Testis (tissue), 3 donors: ENCODE data around the gene RPS25. TPM values are rescaled to one million over a fixed set of nuclear protein-coding genes. Genes with fewer than 3 reads are reported as not detected.

Source experiments
- DNase-seq: peaks from one replicate; pipeline ENCODE4 v3.0.0-alpha.2; 2019
- H3K27ac ChIP-seq, 2 donors: fragments of 200-600 bp; sonication (generic); one replicate each; pipeline ENCODE4 v1.5.1; 2019
- H3K27me3 ChIP-seq: fragments of 200-600 bp; sonication (generic); one replicate; pipeline ENCODE4 v1.5.1; 2019
- H3K36me3 ChIP-seq: fragments of 200-600 bp; sonication (generic); one replicate; pipeline ENCODE4 v1.5.1; 2017; ENCODE audit warnings: low read depth; ENCODE audit errors: missing control alignments
- H3K4me1 ChIP-seq: fragments of 200-600 bp; sonication (generic); one replicate; pipeline ENCODE4 v1.5.1; 2019
- H3K4me3 ChIP-seq, 2 donors: fragments of 200-600 bp; sonication (generic); one replicate each; pipeline ENCODE4 v1.5.1; 2017 to 2019
- H3K9me3 ChIP-seq: fragments of 200-600 bp; sonication (generic); one replicate; pipeline ENCODE4 v1.5.1; 2017
- POLR2A ChIP-seq: fragments of 450-650 bp; IDR thresholded peaks from one replicate; pipeline ENCODE4 v1.6.1; 2017; ENCODE audit warnings: antibody characterized with exemption, mild to moderate bottlenecking, moderate library complexity
- WGBS, 2 donors: methylation state at CpG; one replicate each; pipeline ENCODE4 v1.1.5; 2018; 5-methylcytosine and 5-hydroxymethylcytosine counted together
- intact Hi-C: fragments of 100-400 bp; cut with DNase I; formaldehyde crosslinking; loops from one replicate; pipeline ENCODE4 v1.15.1; 2023; ENCODE audit warnings: low total_unique reads
- polyA plus RNA-seq: library from polyadenylated mRNA; stranded (reverse); fragments of 350-450 nt; fragmentation: Illumina TruSeq; extraction: RNeasy Lipid Tissue Mini Kit (QIAGEN cat#74804); gene quantifications from one replicate; pipeline ENCODE4 v1.2.3, GENCODE V29; 2014; ENCODE audit warnings: low read depth, low replicate concordance; ENCODE audit not compliant: insufficient read depth
- total RNA-seq, 2 donors: library from RNA; depleted of rRNA; stranded (reverse); fragments of >200 nt; gene quantifications; one replicate each; pipeline ENCODE4 v1.2.3, GENCODE V29; 2016
- TF ChIP-seq, protein P1 (sequence below), 3 experiments: fragments of 450-650 bp in 2 of 3; fragments of 200-600 bp in 1 of 3; sonication (generic) in 1 of 3; IDR thresholded peaks; one replicate each; pipeline ENCODE4 v1.5.1; 2016 to 2019; ENCODE audit warnings: antibody characterized with exemption in 3 of 3, mild to moderate bottlenecking in 2 of 3, moderate library complexity in 1 of 3

Gene RPS25
- total and polyA plus RNA-seq, 3 donors from 2014 or later: 642 to 873 (median 654) TPM

DNA sequence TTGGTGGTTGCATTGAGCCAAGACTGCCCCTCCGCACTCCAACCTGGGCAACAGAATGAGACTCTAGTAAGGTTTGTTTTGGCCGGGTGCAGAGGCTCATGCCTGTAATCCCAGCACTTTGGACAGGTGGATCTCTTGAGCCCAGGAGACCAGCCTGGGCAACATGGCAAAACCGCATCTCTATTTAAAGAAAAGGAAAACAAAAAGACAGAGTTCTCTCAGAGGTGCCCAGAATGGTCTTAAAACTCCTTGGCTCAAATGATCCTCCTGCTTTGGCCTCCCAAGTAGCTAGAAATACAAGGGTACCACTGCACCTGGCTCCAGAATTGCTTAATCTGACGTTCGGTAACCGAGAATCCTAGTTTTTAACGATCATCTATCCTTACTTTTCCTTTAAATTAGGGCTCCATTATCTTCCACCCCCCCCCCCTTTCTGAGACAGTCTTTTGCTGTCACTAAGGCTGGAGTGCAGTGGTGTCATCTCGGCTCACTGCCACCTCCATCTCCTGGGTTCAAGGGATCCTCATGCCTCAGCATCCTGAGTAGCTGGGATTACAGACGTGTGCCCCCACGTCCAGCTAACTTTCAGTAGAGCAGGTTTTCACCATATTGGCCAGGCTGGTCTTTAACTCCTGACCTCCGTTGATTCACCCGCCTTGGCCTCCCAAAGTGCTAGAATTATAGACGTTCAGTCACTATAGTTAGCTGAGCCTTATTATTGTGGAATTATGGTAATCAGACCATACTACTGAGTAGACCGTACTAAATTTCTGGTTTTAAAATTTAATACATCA, 1.7 kb downstream of the RPS25 start:
- 47 to 58% methylated on average over 14 of the region's 14 CpGs for WGBS, 2 donors
- Histone ChIP-seq H3K4me3 (no peak overlapping the region), H3K36me3 (no peaks in the 10 kb centered on the region), H3K4me1 (peaks cover 15% of the 10 kb centered on the region), H3K27ac (no peak overlapping the region), H3K27me3 (no peaks in the 10 kb centered on the region), H3K9me3 (no peaks in the 10 kb centered on the region)
- intact Hi-C loops: no loop called here
- DNase-seq: no peak
- TF ChIP-seq POLR2A: no peak
- TF ChIP-seq, protein P1, sequence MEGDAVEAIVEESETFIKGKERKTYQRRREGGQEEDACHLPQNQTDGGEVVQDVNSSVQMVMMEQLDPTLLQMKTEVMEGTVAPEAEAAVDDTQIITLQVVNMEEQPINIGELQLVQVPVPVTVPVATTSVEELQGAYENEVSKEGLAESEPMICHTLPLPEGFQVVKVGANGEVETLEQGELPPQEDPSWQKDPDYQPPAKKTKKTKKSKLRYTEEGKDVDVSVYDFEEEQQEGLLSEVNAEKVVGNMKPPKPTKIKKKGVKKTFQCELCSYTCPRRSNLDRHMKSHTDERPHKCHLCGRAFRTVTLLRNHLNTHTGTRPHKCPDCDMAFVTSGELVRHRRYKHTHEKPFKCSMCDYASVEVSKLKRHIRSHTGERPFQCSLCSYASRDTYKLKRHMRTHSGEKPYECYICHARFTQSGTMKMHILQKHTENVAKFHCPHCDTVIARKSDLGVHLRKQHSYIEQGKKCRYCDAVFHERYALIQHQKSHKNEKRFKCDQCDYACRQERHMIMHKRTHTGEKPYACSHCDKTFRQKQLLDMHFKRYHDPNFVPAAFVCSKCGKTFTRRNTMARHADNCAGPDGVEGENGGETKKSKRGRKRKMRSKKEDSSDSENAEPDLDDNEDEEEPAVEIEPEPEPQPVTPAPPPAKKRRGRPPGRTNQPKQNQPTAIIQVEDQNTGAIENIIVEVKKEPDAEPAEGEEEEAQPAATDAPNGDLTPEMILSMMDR (IDR thresholded peaks at IDR 0.05): no peak

DNA sequence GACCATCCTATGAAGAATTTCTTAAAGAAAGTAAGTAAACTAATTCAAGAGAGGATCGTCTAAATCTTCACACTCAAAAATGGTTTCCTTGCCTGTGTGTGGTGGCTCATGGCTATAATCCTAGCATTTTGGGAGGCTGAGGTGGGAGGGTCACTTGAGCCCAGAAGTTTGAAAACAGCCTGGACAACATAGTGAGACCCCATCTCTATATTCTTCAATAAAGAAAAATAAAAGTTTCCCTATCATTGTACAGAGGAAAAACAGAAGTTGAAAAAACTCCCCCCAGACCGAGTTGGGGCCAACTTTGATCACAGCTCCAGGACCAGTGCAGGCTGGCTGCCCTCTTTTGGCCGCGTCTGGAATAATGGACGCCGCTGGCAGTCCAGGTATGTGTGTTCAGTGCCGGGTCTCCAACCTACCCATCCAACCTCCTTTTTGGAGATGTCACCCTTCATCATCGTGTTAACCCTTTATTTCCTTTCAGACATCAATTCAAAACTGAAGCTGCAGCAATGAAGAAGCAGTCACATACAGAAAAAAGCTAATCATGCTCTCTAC, 3.0 kb downstream of the RPS25 start:
- intact Hi-C loops: no loop called here
- Histone ChIP-seq H3K27me3 (no peaks in the 10 kb centered on the region), H3K27ac (no peak overlapping the region)

DNA sequence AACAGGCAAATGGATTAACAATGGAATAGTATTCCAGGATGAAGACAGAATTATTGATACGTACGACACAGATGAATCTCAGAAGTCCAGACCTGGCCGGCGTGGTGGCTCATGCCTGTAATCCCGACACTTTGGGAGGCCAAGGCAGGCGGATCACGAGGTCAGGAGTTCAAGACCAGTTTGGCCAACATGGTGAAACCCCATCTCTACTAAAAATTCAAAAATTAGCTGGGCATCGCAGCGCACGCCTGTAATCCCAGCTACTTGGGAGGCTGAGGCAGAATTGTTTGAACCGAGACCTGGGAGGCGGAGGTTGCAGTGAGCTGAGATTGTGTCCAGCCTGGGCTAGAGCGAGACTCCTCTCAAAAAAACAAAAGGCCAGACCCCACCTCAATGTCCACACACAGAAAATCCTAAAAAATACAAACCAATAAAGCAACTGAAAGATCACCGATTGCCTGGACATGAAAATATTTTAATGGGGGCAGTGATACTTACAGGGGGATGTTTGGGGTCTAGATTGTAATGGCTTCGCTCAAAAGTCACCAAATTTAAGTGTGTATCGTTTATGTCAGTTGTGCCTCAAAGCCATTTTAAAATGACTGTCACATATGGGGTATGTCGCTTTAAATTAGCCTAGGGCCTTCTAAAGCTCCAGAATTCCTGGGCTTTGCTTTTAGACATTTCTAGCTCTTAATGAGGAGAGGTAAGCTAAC, 3.8 kb downstream of the RPS25 start:
- no peak for DNase-seq
- H3K27ac ChIP-seq: no peak overlapping the region
- intact Hi-C loops: no loop called here
- H3K4me3 ChIP-seq: no peak overlapping the region
- no peak for TF ChIP-seq POLR2A
- TF ChIP-seq, protein P1 (IDR thresholded peaks at IDR 0.05): no peak
- no peaks in the 10 kb centered on the region for H3K36me3 ChIP-seq
- H3K27me3 ChIP-seq: no peaks in the 10 kb centered on the region
- H3K9me3 ChIP-seq: no peaks in the 10 kb centered on the region
- peaks cover 5% of the 10 kb centered on the region for H3K4me1 ChIP-seq
- 91 to 95% methylated on average over 17 of the region's 17 CpGs for WGBS, 2 donors

More for the DNA sequence above, 3.0 kb downstream of the RPS25 start:
- peaks cover 13% of the 10 kb centered on the region for H3K4me1 ChIP-seq
- 67 to 70% methylated on average over 8 of the region's 8 CpGs for WGBS, 2 donors
- no peaks in the 10 kb centered on the region for H3K9me3 ChIP-seq
- no peaks in the 10 kb centered on the region for H3K36me3 ChIP-seq
- H3K4me3 ChIP-seq: no peak overlapping the region
- no peak for DNase-seq
- TF ChIP-seq, protein P1 (IDR thresholded peaks at IDR 0.05): no peak
- TF ChIP-seq POLR2A: no peak

DNA sequence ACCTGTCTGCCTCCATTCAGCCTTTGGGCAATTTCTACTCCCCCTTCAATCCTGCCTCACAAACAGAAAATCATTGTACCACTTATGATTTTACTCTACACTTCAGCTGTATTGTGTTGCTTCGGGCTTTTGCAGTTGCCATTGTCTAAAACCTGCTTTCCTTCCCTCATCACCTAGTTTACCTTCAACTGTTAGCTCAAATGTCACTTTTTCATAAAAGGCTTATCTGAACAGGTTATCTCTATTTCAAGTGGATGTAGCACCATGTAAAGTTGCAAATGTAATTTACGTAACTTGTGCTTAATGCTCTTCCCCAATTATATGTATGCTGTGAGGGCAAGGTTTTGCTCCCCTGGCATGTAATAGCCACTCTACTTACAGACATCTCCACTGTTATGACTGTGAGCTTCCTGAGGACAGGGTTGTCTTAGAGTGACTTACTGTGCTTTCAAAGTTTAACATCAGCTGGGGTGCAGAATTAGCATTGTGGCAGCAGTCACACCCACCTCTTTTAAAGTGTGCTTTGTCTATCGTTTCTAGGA, 5.4 kb downstream of the RPS25 start:
- 77 to 79% methylated on average over 3 of the region's 3 CpGs for WGBS, 2 donors
- Histone ChIP-seq H3K27me3 (no peaks in the 10 kb centered on the region), H3K4me1 (peaks cover 5% of the 10 kb centered on the region), H3K36me3 (no peaks in the 10 kb centered on the region), H3K4me3 (no peak overlapping the region), H3K27ac (no peak overlapping the region), H3K9me3 (no peaks in the 10 kb centered on the region)
- DNase-seq: no peak
- TF ChIP-seq POLR2A: no peak
- TF ChIP-seq, protein P1 (IDR thresholded peaks at IDR 0.05): no peak
- intact Hi-C loops: no loop called here
